ENCODE measurements around the gene CXCR3. TPM values are rescaled to one million over a fixed set of nuclear protein-coding genes. Genes with fewer than 3 reads are reported as not detected.
"Not testable (repeated sequence)": the region's sequence is repeated elsewhere in the genome, so short reads cannot be mapped to it uniquely, and the experiment has no call there.

CXCR3 gene
- total and polyA plus RNA-seq, 7 donors, result 0.01 to 0.21 (median 0.05) TPM; not detected in 4

DNA sequence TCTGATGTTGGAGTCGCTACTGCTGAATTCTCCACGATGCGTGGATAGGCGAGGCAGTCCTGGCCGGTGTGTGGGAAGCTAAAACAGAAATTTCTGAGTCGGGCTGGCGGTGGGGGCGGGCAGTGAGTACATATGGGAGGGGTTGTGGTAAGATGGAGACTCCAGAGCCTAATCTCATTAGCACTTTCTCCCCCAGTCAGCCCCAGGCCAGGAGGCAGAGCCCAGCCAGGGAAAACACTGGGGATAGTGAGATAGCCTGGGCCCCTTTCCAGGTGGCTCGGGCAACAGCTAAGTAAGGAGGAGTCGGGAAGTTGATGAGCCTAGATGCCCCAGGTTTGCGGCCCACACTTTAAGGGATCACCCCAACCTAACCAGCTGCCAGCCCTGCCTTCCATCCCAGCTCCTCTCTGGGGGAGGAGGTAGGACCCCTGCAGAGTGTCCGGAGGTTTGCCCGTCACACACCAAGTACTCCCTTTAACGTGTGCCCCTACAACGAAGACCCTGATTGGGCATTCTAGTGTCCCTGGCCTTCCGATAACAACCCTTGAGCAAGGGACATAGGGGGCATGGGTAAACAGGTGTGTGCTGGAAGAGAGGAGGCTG, 46.7 kb upstream of the CXCR3 start:
- no peak for DNase-seq
- intact Hi-C loops (cut with DNase I), result no loop called here

DNA sequence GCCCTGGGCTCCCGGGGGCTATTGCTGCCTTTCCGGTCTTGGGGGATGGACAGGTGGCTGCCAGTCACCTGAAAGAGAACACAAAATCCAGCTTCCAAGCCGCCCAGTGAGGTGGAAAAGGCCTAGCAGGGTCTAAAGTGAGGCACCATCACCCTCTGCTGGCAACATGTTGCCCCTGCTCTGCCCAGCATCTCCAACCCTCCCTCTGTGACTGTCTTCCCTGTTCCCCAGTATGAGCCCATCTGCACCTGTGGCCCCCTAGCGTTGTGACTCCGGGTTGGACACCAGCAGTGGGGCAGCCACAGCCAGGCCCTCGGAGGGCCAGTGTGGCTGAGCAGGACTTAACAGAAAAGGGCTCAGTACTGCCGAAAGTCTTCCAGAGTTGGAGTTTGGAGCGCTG, 45.9 kb upstream of the CXCR3 start:
- H3K4me3 ChIP-seq; H3K36me3 ChIP-seq (ENCODE audit: insufficient read depth in 1 of 2, low read depth in 1 of 2); H3K4me1 ChIP-seq; H3K27ac ChIP-seq; H3K27me3 ChIP-seq (ENCODE audit: insufficient read depth in 3 of 3, low read length in 2 of 3); intact Hi-C loops (cut with DNase I); H3K9me3 ChIP-seq: not testable (repeated sequence)
- ATAC-seq (peak in 1 of 4 donors; percentile 45), DNase-seq (peak in 1 of 2 donors; percentile 39)
- 53 to 66% (median 54%) methylated on average over 7 to 8 of the region's 8 CpGs for WGBS, 3 donors

More for the DNA sequence above, 46.7 kb upstream of the CXCR3 start:
- Histone ChIP-seq H3K9me3 (no peaks in the 10 kb centered on the region), H3K4me1 (no peaks in the 10 kb centered on the region), H3K36me3 (ENCODE audit: insufficient read depth in 1 of 2, low read depth in 1 of 2) (no peaks in the 10 kb centered on the region), H3K27me3 (ENCODE audit: insufficient read depth in 3 of 3, low read length in 2 of 3) (peaks cover 0 to 4% (median 0%) of the 10 kb centered on the region in 3 donors), H3K4me3 (no peak overlapping the region), H3K27ac (no peak overlapping the region)
- no peak for ATAC-seq
- TF ChIP-seq, protein P1, sequence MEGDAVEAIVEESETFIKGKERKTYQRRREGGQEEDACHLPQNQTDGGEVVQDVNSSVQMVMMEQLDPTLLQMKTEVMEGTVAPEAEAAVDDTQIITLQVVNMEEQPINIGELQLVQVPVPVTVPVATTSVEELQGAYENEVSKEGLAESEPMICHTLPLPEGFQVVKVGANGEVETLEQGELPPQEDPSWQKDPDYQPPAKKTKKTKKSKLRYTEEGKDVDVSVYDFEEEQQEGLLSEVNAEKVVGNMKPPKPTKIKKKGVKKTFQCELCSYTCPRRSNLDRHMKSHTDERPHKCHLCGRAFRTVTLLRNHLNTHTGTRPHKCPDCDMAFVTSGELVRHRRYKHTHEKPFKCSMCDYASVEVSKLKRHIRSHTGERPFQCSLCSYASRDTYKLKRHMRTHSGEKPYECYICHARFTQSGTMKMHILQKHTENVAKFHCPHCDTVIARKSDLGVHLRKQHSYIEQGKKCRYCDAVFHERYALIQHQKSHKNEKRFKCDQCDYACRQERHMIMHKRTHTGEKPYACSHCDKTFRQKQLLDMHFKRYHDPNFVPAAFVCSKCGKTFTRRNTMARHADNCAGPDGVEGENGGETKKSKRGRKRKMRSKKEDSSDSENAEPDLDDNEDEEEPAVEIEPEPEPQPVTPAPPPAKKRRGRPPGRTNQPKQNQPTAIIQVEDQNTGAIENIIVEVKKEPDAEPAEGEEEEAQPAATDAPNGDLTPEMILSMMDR (IDR thresholded peaks at IDR 0.05), result no peak
- WGBS, 3 donors, result 77 to 84% (median 81%) methylated on average over 12 to 16 of the region's 16 CpGs

GRCh38 chrX:71663238-71663637, 44.9 kb upstream of the CXCR3 start:
- intact Hi-C loops (cut with DNase I); H3K36me3 ChIP-seq (ENCODE audit: insufficient read depth in 1 of 2, low read depth in 1 of 2); H3K27me3 ChIP-seq (ENCODE audit: insufficient read depth in 3 of 3, low read length in 2 of 3); H3K4me3 ChIP-seq; DNase-seq; ATAC-seq; H3K9me3 ChIP-seq; H3K4me1 ChIP-seq; H3K27ac ChIP-seq: not testable (repeated sequence)
- 74 to 93% (median 82%) methylated on average over 7 to 8 of the region's 8 CpGs for WGBS, 3 donors

- H3K36me3 ChIP-seq (ENCODE audit: insufficient read depth in 1 of 2, low read depth in 1 of 2); H3K9me3 ChIP-seq; ATAC-seq; H3K4me1 ChIP-seq; intact Hi-C loops (cut with DNase I); H3K27me3 ChIP-seq (ENCODE audit: insufficient read depth in 3 of 3, low read length in 2 of 3); H3K4me3 ChIP-seq; H3K27ac ChIP-seq: not testable (repeated sequence)
- 59 to 80% (median 70%) methylated on average over 10 to 11 of the region's 11 CpGs for WGBS, 3 donors
- DNase-seq, result peak in 1 of 2 donors; percentile 35
Observed at GRCh38 chrX:71662654-71663053, 44.3 kb upstream of the CXCR3 start.

GRCh38 chrX:71661919-71662318, 43.6 kb upstream of the CXCR3 start:
- no peak for DNase-seq
- TF ChIP-seq, protein P1 (IDR thresholded peaks at IDR 0.05), result no peak
- Histone ChIP-seq H3K4me1 (no peaks in the 10 kb centered on the region), H3K4me3 (no peak overlapping the region), H3K9me3 (no peaks in the 10 kb centered on the region), H3K36me3 (ENCODE audit: insufficient read depth in 1 of 2, low read depth in 1 of 2) (no peaks in the 10 kb centered on the region), H3K27ac (no peak overlapping the region), H3K27me3 (ENCODE audit: insufficient read depth in 3 of 3, low read length in 2 of 3) (no peaks in the 10 kb centered on the region)
- no peak for ATAC-seq
- intact Hi-C loops (cut with DNase I), result no loop called here
- 76 to 82% (median 78%) methylated on average over 12 of the region's 12 CpGs for WGBS, 3 donors

DNA sequence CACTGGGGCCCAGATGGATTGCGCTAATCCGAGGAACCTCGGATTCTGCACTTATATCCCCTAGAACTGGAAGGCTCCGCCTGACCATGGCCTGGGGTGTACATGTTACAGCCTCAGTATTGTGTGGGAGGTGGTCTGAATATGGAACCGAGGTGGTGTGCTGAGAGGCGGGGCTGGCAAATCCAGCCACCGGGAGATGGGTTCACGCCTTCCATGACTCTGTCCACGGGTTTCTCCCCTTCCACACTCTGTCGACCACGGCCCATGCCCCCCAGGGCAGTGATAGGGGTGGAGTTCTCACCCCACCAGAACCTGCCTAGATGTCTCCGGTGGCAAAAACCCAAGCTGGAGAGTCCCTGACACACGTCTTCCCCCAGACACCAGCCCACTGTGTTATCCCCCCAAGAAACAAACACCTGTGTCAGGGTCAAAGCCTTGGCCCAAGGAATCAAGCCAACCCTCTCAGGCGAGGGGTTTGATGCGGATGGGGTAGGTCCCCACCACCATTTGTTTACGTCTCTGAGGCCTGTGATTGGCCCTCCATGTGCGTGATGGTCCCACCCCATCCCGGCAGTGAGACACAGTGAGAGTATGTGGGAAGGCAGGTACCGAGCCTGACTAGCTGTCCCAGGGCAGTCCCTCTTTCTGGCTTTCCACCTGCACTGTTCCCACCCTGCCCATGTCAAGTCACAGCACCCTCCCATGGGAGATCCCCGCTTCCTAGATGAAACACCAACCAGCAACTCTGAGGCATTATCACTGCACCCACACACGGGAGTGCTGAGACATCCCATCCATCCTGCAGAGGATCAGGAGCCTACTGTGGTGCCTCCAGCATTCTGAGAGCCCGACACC, 42.5 kb upstream of the CXCR3 start:
- H3K36me3 ChIP-seq (ENCODE audit: insufficient read depth in 1 of 2, low read depth in 1 of 2), result no peaks in the 10 kb centered on the region
- intact Hi-C loops (cut with DNase I), result no loop called here
- 78 to 91% (median 84%) methylated on average over 12 to 22 of the region's 22 CpGs for WGBS, 3 donors
- no peaks in the 10 kb centered on the region for H3K9me3 ChIP-seq
- no peak for DNase-seq
- TF ChIP-seq, protein P1 (IDR thresholded peaks at IDR 0.05), result no peak
- no peak for ATAC-seq
- no peak overlapping the region for H3K27ac ChIP-seq
- H3K4me3 ChIP-seq, result no peak overlapping the region
- H3K27me3 ChIP-seq (ENCODE audit: insufficient read depth in 3 of 3, low read length in 2 of 3), result no peaks in the 10 kb centered on the region
- H3K4me1 ChIP-seq, result no peaks in the 10 kb centered on the region
